Stimulated activated CD4-positive, alpha-beta T cell treated with anti-CD3 and anti-CD28 coated beads, Interleukin-12 subunit alpha, Interleukin-12 subunit beta, amount 100 ng/mL, for 48 hours (primary cell): ENCODE data around the gene NOL4L.

Source experiments
- DNase-seq, 3 donors: peaks; one replicate each; pipeline ENCODE4 v3.0.0-alpha.2; 2020; ENCODE audit warnings: low read depth in 2 of 3, low spot score in 1 of 3

NOL4L gene

GRCh38 chr20:32434434-32434833, 150.7 kb downstream of the NOL4L start:
- no peak for DNase-seq

- DNase-seq: no peak
These were observed 151.7 kb downstream of the NOL4L start for GRCh38 chr20:32433311-32434021.

- DNase-seq: no peak
These were observed 152.9 kb downstream of the NOL4L start for GRCh38 chr20:32432277-32432676.

- DNase-seq: no peak
These were observed 153.7 kb downstream of the NOL4L start for GRCh38 chr20:32431457-32431856.

- DNase-seq: no peak
These were observed 155.3 kb downstream of the NOL4L start for GRCh38 chr20:32429745-32430360.

- DNase-seq: no peak
These were observed 155.8 kb downstream of the NOL4L start for GRCh38 chr20:32429343-32429742.

GRCh38 chr20:32427996-32428395, 157.1 kb downstream of the NOL4L start:
- DNase-seq: no peak

GRCh38 chr20:32421290-32421689, 163.8 kb downstream of the NOL4L start:
- DNase-seq: no peak

- no peak for DNase-seq
These were observed 166.8 kb downstream of the NOL4L start for GRCh38 chr20:32418376-32418775.

- DNase-seq: no peak
These were observed 168.9 kb downstream of the NOL4L start for GRCh38 chr20:32416206-32416605.

- DNase-seq: no peak
These were observed 169.6 kb downstream of the NOL4L start for GRCh38 chr20:32415494-32415893.

- no peak for DNase-seq
These were observed 173.0 kb downstream of the NOL4L start for GRCh38 chr20:32411955-32412706.

GRCh38 chr20:32407131-32407750, 177.9 kb downstream of the NOL4L start:
- DNase-seq: peak; percentile 28 to 62 (median 49)

GRCh38 chr20:32406701-32407100, 178.4 kb downstream of the NOL4L start:
- DNase-seq: no peak

- DNase-seq: no peak
These were observed 181.1 kb downstream of the NOL4L start for GRCh38 chr20:32404017-32404416.

- no peak for DNase-seq
These were observed 184.7 kb downstream of the NOL4L start for GRCh38 chr20:32400476-32400875.

GRCh38 chr20:32397567-32398084, 187.5 kb downstream of the NOL4L start:
- DNase-seq: no peak

- DNase-seq: no peak
These were observed 188.4 kb downstream of the NOL4L start for GRCh38 chr20:32396646-32397160.

- DNase-seq: no peak
These were observed 190.1 kb downstream of the NOL4L start for GRCh38 chr20:32395066-32395465.
